LNCaP clone FGC (cell line): ENCODE measurements around the gene SPINK6.

ENCODE experiments used
- DNase-seq: peaks from one replicate; pipeline ENCODE4 v3.0.0-alpha.2; 2011; ENCODE audit warnings: low read depth
- H3K4me3 ChIP-seq: 2 replicates; pipeline ENCODE4 v1.5.1; 2011; ENCODE audit warnings: mild to moderate bottlenecking, low read depth, low read length, control low read depth
- CTCF ChIP-seq: IDR thresholded peaks from 2 replicates; pipeline ENCODE4 v1.5.1; 2012; ENCODE audit warnings: mild to moderate bottlenecking; ENCODE audit not compliant: control insufficient read depth, insufficient read depth; ENCODE audit errors: extremely low read depth

The SPINK6 gene

GRCh38 chr5:148201151-148201550, 1.7 kb upstream of the SPINK6 start:
- no peak overlapping the region for H3K4me3 ChIP-seq
- DNase-seq, result no peak

GRCh38 chr5:148205044-148205806, 2.4 kb downstream of the SPINK6 start:
- TF ChIP-seq CTCF, result no peak
- DNase-seq, result no peak
- H3K4me3 ChIP-seq, result no peak overlapping the region

More at GRCh38 chr5:148201151-148201550, 1.7 kb upstream of the SPINK6 start:
- TF ChIP-seq CTCF, result no peak

GRCh38 chr5:148205865-148206264, 3.0 kb downstream of the SPINK6 start:
- TF ChIP-seq CTCF, result no peak
- H3K4me3 ChIP-seq, result no peak overlapping the region
- DNase-seq, result no peak

- no peak for TF ChIP-seq CTCF
- no peak overlapping the region for H3K4me3 ChIP-seq
- no peak for DNase-seq
Observed at GRCh38 chr5:148206620-148207019, 3.8 kb downstream of the SPINK6 start.

- DNase-seq, result no peak
- TF ChIP-seq CTCF, result no peak
- H3K4me3 ChIP-seq, result no peak overlapping the region
Observed at GRCh38 chr5:148208226-148208625, 5.4 kb downstream of the SPINK6 start.

- no peak for DNase-seq
- no peak overlapping the region for H3K4me3 ChIP-seq
- no peak for TF ChIP-seq CTCF
Observed at GRCh38 chr5:148209151-148209770, 6.4 kb downstream of the SPINK6 start.
